Activated T-cell treated with anti-CD3 and anti-CD28 coated beads for 1 hour (primary cell): ENCODE results near the gene RBBP9.
"Not testable (repeated sequence)": the region's sequence is repeated elsewhere in the genome, so short reads cannot be mapped to it uniquely, and the experiment has no call there.

Source experiments
- DNase-seq: peaks from one replicate; pipeline ENCODE4 v3.0.0-alpha.2; 2020; ENCODE audit warnings: low read depth

The RBBP9 gene

DNA sequence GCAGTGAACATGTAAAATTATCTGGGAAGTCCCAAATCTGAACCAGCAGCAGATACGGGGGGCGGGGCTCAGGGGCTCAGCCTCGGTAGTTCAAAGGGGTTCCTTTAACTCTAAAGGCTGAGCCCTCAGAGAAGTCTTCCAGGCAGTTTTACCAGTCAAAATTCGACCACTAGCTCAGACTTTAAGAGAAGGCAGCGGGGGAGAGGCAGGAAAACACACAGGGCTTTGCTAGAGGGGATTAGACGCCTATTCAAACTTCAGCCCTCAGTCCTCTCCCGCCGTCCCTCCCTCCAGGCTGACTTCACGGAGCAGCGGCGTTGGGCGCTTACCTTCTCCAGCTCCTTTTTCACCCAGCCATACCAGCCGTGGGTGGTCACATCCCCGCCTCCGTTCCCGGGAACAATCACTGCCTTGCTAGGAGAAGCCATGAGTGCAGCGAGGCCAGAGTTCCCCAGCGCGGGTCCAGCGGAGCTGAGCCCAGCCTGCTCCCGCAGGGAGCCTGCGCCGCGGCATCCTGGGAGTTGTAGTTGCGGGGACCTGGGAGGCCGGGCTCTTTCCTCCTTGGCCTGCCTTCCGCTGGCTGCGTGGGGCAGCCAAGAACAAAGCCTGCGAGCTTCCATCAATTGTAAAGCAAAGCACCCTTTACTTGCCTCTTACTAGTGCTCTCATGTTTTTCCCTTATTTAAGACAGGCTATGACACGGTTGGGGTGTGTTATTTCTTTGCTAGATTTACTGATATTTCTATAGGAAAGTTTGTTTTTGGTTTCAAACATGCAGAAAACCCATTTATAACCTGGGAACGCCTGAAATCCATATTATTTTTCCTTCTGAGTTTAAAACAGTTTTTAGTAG, at the start of gene RBBP9:
Gene RBBP9, minus strand, starts transcription at position 486 of the 853 bp plus-strand sequence. Its CDS starts 58 bp downstream, at position 428.
- DNase-seq = peak; percentile 61

DNA sequence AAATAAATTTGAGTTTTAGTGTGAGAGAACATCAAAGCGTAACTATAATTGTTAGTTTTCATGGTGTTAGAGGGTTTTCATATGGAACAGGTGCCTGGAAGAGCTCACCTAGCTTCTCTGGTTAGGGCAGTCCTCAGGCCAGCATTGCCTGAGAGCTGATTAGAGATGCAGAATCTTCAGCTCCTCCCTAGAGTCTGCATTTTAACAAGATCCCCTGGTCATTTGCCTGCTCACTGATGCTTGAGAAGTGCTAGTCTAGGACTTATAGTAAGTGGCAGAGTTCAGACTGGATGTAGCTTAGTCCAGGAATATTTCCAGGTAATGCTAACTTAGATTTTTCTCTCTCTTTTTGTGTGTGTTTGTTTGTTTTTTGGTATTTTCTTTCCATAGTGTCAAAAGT, 48.5 kb upstream of the RBBP9 start:
- no peak for DNase-seq

DNA sequence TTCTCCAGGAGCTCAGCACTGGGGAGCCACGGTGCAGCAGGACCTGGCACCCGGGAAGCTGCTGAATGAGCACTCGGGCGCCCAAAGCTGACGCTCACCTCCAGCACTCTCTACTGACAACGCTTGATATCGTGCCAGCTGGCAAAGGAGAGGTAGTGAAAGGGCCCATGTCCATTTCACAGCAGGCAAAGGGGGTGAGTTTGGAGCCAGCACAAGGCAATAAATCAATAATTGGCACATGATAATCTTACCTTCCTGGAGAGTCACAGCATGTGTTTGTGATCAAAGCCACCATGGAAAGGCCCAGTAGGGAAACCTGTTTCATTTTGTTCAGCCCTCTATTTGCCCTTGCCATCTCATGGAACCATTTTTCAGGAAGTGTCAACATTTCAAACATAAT, 46.9 kb upstream of the RBBP9 start:
- DNase-seq = no peak

DNA sequence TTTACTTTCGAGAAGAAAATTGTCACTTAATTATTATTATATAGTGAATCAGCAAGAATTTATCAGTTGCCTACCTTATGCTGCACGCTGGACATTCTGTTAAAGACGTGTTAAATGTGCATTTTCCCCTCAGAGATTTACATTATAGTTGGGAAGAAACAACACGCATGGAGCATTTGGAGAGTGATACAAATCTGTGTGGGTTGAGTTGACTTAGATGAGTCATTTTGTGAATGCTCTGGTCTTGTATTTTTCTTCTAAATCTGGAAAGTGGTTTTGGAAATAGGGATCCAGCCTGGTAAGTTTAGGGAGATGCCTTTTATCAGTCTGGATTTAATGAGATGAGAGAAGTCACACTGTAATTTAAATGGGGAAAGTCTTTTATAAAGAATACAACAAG, 46.2 kb upstream of the RBBP9 start:
- DNase-seq = no peak

DNA sequence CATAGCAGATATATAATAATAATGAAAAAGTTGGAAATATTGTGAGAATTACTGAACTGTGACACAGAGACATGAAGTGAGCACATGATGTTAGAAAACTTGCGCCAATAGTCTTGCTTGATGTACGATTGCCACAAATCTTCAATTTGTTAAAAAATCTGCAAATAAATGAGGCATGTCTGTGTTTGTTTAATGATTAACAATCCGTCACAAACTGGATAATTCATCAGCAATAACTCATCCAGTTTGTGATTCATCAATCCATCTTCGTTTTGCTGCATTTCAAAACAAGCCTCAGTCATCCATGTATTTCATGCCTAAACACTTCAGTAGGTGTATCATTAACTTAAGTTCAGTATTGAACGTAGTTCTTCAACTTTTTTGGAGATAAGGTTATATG, 44.7 kb upstream of the RBBP9 start:
- no peak for DNase-seq

DNA sequence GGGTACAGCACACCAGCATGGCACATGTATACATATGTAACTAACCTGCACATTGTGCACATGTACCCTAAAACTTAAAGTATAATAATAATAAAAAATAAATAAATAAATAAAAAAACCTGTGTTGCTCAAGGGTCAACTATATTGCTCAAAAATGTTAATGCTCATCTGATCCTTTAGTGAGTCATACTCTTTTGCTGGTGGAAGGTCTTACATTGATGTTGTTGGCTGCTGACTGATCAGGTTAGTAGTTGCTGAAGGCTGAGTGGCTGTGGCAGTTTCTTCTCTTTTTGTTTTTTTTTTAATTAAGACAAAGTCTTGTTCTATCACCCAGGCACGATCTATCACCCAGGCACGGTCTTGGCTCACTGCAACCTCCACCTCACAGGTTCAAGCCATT, 40.6 kb upstream of the RBBP9 start:
- no peak for DNase-seq

DNA sequence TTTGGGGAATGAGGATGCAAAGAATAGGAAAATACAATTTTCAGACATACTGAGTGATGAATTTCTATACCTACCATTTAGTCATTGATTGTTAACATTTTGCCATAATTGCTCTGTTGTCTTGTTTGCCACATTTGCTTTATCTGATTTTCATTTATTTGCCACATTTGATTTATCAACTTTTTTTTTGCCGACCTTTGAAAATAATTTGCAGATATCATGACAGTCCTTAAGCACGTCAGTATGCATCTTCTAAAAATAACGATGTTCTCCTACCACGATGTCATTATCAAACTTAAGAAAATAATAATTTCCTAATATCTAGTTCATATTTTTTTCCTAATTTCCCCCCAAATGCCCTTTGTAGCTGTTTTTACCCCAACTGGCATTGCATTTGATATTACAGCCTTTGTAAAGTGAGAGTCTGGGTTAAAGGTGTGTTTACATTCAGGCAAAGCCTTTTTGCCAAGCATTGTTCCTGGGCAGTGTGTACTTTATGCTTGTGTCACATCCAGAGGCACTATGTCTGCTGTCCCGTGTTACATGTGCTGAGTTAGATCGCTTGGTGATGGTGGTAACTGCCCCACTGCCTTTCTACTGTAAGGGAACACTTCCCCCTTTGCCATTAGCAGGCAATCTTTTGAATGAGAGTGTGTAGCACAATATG, 37.1 kb upstream of the RBBP9 start:
- DNase-seq = no peak

DNA sequence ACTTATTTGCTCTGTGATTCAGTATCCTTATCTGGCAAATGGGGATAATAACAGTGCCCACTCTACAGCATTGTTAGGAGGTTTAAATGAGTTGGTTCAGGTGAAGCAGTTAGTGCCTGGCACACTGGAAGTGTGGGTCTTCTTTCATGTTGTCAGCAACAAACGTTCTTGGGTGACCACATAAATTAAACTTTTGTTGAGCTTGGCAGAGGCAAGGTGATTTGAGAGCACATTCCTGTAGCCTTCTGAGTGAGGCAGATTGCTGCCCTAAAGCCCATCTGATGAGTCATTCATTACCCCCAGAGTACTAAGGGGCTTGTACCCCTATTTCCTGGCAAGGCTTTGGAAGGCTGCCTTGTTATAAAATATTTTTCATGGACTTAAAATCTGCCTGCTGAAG, 36.5 kb upstream of the RBBP9 start:
- no peak for DNase-seq

DNA sequence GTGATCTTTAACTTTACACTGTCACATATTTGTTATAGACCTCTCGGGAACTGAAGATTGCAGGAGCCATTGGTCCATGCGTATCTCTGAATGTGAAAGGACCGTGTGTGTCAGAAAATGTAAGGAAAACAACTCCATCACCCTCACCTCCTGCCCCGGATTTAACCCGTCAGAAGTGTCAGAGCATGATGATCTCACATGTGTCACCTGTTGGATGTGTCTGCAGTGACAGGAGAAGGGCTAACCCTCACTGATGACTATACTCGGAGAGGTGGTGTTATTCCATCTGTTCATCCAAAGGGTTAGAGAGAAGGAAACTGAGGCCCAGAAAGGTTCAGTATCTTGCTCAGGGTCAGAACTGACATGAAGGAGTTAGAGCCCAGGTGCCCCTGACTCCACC, 35.6 kb upstream of the RBBP9 start:
- DNase-seq = no peak

DNA sequence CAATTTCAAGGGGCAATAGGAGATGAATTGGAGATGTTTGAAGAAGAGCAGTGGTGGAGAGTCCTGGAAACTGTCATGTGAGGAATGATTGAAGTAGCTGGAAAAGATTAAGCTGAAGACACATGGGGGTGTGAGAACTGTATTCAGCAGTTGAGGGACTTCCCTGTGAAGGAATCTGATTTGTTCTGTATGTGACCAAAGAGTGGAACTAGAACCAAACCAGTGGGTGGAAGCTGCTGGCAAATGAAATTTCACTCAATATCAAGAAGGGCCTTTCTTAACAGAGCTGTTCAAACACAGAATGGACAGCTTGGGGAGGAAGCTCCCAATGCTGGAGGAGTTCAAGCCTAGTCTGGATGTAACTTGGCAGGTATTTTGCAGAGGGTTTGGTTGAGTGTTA, 32.0 kb upstream of the RBBP9 start:
- no peak for DNase-seq

DNA sequence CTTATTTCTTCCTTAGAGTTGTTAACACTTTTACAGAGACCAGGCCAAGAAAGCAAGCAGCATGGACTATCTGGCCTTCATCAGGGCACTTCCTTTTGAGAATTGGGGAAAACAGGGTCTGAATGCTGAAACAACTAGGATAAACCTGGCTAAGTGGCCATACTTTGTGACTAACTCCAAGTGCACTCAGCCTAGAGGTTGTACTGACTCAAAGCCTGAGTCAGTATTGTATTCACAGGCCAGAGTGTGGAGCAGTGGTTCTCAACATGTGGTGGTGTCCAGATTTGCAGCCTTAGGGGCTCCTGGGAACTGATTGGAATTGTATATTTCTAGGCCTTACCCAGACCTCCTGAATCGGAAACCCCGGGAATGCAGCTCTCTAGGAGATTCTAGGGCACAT, 30.8 kb upstream of the RBBP9 start:
- no peak for DNase-seq

DNA sequence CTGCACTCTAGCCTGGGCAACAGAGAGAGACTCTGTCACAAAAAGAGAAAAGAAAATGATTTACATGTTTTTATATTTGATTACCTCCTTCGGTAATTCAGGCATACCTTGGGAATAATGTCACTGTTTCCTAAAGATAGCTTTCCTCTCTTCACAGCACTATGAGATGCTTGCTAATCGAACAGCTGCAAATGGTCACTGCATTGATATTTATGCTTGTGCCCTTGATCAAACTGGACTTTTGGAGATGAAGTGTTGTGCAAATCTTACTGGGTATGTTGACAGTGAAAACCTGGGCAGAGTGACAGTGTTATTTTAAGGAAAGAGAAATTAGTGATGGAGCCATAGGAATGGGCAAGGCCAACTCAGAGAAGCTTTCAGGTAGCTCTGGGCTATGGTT, 30.3 kb upstream of the RBBP9 start:
- DNase-seq = no peak

DNA sequence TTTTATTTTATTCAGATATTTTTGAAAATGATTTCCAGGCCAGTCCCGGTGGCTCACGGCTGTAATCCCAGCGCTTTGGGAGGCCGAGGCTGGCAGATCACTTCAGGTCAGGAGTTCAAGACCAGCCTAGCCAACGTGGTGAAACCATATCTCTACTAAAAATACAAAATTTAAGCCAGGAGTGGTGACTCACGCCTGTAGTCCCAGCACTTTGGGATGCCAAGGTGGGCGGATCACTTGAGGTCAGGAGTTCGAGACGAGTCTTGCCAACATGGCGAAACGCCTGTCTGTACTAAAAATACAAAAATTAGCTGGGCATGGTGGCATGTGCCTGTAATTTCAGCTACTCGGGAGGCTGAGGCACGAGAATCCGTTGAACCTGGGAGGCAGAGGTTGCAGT, 29.7 kb upstream of the RBBP9 start:
- DNase-seq = not testable (repeated sequence)

DNA sequence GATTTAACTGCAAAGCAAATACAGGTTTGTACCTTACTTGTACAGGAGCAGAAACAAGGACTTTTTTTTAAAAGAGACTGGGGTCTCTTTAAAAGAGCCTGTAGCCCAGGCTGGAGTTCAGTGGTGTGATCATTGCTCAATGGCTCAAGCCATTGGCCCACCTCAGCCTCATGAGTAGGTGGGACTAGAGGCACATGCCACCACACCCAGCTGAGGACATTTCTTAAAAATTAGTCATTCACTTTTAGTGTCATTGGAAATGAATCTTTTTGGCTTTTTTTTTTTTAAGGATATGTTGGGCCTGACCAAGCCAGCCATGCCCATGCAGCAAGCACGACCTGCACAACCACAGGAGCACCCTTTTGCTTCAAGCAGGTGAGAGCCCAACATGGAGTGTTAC, 27.6 kb upstream of the RBBP9 start:
- no peak for DNase-seq

DNA sequence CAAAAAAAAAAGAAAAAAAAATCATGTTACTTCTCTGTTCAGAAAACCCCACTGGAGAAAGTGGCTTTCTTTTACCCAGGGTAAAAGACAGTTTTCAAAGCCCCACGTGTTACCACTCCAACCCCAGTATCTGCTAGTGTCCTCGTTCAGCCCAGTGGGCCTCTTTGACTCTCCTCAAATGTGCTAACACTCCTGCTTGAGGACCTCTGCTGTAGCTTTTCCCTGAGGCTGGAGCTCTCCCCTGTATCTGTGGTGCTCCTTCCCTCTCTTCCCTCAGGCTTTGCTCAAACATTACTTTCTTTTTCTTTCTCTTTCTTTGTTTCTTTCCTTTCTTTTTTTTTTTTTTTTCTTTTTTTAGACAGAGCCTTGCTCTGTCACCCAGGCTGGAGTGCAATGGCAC, 26.0 kb upstream of the RBBP9 start:
- no peak for DNase-seq

DNA sequence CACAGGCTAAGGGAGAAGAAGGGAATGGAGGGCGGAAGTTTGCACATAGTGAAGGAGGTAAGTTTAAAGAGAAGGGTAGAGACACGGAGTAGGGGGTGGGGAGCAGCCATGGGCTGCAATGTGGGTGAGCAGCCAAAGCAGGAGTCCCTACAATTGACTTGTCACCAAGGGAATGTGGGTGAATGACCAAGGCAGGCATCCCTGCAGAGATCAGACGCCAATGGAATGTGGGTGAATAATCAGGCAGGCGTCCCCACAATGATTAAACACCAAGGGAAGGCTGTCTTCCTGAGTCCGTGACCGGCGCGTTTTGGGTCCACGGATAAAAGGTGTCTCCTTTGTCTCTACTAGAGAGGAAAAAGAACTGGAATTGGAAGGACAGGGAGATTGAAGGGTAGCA, 25.0 kb upstream of the RBBP9 start:
- DNase-seq = not testable (repeated sequence)

DNA sequence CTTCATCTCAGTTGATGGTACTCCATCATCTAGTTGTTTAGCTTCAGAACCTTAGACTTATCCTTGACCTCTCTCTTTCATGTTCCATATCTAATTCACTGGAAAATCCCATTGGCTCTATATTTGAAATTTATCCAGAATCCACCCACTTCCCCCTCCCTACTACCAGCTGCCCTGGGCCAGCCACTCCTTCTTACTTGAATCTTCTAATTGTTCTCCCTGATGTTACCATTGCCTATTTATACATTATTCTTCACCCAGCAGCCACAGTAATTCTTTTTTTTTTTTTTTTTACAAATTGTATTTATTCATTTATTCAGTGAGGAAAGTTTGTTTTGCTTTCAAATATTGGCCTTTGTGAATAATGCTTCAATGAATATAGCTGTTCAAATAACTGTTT, 18.9 kb upstream of the RBBP9 start:
- DNase-seq = no peak

DNA sequence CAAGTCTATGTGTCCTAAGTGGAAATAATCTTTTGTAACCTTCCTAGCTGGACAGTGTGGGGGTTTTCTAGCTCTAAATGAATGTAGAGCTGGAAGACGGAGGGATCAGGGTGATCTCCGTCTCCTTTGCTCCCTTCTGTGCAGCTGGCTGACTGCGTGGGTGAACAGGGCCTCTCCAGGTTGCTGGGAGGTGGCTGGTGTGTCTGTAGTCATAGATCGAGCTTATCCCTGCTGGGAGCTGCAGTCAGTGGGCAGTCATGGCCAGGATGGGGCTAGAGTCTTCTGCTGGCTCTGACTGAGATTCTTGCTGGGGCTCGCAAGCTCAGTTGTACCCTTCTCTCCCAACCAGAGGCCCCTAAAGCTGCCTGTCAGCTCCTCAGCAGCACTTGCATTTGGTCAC, 17.1 kb upstream of the RBBP9 start:
- DNase-seq = no peak

DNA sequence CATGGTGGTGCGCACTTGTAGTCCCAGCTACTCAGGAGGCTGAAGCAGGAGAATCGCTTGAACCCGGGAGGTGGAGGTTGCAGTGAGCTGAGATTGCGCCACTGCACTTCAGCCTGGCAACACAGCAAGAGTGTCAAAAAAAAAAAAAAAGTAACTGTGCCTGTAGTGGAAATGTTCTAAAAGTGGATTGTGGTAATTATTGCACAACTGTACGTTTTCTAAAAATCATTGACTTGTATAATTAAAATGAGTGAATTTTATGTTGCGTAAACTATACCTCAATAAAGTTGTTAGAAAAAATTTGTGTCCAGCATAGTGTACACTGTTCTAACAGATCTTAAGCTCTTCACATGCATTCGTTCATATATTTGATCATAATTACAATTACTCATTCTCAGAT, 16.2 kb upstream of the RBBP9 start:
- no peak for DNase-seq

DNA sequence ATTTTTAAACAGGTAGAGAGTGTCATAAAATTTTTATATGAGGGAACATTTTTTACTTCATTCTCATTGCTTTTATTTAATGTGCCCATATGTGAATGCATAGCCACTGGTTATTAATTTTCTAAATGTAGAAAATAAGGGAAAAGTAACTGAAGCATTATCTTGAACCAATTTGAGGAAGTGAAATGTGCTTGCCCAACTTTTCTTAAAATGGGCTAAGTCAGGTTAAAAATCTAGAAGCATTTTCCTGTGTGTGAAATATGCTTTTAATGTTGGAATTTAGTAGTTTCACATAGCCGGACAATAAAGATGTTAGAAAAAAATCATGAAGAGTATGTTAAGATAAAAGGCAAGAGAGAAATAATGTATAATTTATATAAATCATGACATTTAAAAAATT, 14.5 kb upstream of the RBBP9 start:
- no peak for DNase-seq

DNA sequence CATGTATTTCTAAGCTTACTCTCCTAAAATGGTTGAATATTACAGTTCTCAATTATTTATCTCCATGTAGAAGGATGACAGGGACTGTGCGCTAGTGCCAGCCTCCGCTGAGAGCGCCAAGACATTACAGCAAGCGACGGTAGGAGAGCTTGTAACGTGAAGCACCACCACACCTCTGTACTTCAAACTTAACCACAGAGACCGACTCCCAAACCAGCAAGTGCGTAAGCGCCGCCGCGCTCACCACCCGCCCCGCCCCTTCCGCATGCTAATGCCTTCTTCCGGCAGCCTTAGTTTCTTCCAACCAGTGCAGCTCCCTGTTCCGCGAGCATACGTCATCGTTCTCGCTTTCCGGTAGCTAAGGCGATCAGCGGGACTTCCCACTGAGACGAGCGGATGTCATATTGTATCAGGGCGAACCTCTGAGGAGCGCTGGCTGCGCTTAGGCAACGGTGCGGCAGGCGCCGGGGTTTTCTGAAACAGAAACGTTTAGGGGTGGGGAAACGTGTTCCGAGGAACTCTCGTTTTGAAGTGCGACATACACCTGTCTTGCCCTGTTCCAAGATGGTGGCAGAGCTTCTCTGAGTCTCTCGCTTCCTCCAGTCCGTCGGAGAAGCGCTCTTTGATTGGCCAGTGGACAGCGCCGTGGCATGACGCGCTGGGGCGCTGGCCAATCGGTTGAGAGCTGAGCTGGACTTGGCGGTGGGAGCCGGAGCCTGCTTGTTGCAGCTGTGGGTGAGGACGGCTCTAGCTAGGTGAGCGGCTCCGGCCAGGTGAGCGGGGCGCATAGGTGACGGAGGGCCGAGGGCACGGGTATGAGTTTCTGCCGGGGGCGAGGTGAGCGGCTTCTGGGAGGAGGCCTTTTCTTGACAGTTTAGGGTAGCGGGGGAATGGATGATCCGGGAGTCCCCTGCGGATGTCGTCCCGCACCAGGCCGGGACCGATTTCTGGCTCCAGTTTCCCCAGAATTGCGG, 10.5 kb upstream of the RBBP9 start, which contains the start of gene SEC23B:
Gene SEC23B, plus strand, starts transcription at position 723 of the 974 bp plus-strand sequence. CDS start 2,896 bp downstream, outside the sequence.
- DNase-seq = peak; percentile 96

DNA sequence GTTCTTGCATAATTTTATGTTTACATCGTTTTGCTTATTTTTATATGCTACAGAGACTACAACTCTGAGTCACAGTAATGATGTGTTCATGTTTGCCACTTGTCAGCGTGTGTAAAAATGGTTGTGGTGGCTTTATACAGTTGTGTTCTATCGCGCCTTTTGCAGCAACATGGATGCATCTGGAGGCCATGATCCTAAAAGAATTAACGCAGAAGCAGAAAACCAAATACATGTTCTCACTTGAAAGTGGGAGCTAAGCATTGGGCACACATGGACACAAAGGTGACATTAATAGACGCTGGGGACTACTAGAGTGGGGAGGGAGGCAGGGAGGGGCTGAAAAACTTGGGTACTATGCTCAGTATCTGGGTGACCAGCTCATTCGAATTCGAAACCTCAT, 9.7 kb upstream of the RBBP9 start:
- peak; percentile 2 for DNase-seq
